ENCODE measurements around the gene PGM3. TPM values are rescaled to one million over a fixed set of nuclear protein-coding genes. Genes with fewer than 3 reads are reported as not detected.
A peak's percentile ranks its signal among the peaks of the same experiment; 100 is the strongest.

PGM3 gene
- total RNA-seq, 1 donor from 2014 or later = 77.1 TPM

DNA sequence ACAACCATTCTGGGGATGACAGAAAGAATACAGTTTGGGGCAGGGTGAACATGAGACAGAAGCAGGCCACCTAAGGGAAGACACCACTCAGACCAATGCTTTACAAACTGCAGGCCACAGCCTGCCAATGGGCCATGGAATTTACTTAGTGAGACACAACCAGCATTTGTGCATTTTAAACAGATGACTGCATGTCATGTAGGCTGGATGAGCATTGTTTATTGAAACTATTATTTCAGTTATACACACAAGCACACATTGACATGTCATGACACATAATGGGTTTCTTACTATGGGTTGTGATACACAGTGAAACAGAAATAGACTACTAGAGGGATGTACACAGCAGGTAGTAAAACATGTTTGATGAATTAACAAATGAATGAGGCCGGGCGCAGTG is 8.0 kb downstream of the PGM3 start:
- H3K9me3 Mint-ChIP-seq (ENCODE audit: unreplicated experiment) = peaks cover 1% of the 10 kb centered on the region
- DNase-seq = no peak
- no peak overlapping the region for H3K27ac Mint-ChIP-seq (ENCODE audit: unreplicated experiment)
- TF ChIP-seq, protein P1, sequence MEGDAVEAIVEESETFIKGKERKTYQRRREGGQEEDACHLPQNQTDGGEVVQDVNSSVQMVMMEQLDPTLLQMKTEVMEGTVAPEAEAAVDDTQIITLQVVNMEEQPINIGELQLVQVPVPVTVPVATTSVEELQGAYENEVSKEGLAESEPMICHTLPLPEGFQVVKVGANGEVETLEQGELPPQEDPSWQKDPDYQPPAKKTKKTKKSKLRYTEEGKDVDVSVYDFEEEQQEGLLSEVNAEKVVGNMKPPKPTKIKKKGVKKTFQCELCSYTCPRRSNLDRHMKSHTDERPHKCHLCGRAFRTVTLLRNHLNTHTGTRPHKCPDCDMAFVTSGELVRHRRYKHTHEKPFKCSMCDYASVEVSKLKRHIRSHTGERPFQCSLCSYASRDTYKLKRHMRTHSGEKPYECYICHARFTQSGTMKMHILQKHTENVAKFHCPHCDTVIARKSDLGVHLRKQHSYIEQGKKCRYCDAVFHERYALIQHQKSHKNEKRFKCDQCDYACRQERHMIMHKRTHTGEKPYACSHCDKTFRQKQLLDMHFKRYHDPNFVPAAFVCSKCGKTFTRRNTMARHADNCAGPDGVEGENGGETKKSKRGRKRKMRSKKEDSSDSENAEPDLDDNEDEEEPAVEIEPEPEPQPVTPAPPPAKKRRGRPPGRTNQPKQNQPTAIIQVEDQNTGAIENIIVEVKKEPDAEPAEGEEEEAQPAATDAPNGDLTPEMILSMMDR (IDR thresholded peaks at IDR 0.05; ENCODE audit: partially characterized antibody, unreplicated experiment) = no peak
- H3K27me3 Mint-ChIP-seq (ENCODE audit: unreplicated experiment) = peaks cover 1% of the 10 kb centered on the region
- no peak overlapping the region for H3K4me3 Mint-ChIP-seq (ENCODE audit: unreplicated experiment)
- H3K36me3 Mint-ChIP-seq (ENCODE audit: unreplicated experiment) = no peaks in the 10 kb centered on the region
- H3K4me1 Mint-ChIP-seq (ENCODE audit: low read depth, unreplicated experiment) = no peaks in the 10 kb centered on the region

DNA sequence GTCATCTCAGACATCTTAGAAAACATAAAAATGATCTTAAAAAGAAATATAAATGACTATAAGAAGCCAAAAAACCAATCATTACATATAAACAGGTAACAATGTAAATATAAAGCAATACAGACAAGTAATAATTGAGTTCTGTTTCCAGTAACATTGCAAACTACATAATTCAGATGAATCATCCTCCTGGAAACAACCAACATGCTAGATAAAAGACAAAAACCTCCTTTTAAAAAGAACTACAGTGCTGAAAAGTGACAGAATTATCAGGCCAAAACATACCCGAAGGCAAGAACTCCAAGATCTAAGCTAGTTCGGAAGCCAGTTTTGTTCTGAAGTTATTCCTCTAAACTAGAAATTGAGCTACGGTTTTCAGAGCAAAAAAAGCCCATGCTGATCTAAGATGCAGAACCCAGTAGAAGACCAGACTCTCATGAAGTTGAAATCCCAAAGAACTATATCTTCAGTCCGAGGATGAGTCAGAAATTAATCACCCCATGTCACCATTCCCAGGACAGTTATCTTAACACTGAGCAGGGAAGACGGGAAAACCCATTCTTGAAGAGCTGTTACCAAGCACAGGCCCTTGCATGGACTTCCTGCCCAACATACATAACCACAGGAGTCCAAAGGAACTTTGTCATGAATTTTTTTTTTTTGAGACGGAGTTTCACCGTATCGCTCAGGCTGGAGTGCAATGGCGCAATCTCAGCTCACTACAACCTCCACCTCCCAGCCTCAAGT is 9.8 kb downstream of the PGM3 start:
- peaks cover 1% of the 10 kb centered on the region for H3K27me3 Mint-ChIP-seq (ENCODE audit: unreplicated experiment)
- no peaks in the 10 kb centered on the region for H3K4me1 Mint-ChIP-seq (ENCODE audit: low read depth, unreplicated experiment)
- TF ChIP-seq, protein P1 (IDR thresholded peaks at IDR 0.05; ENCODE audit: partially characterized antibody, unreplicated experiment) = no peak
- no peak overlapping the region for H3K27ac Mint-ChIP-seq (ENCODE audit: unreplicated experiment)
- H3K4me3 Mint-ChIP-seq (ENCODE audit: unreplicated experiment) = no peak overlapping the region
- DNase-seq = no peak
- H3K9me3 Mint-ChIP-seq (ENCODE audit: unreplicated experiment) = peaks cover 1% of the 10 kb centered on the region
- H3K36me3 Mint-ChIP-seq (ENCODE audit: unreplicated experiment) = no peaks in the 10 kb centered on the region

DNA sequence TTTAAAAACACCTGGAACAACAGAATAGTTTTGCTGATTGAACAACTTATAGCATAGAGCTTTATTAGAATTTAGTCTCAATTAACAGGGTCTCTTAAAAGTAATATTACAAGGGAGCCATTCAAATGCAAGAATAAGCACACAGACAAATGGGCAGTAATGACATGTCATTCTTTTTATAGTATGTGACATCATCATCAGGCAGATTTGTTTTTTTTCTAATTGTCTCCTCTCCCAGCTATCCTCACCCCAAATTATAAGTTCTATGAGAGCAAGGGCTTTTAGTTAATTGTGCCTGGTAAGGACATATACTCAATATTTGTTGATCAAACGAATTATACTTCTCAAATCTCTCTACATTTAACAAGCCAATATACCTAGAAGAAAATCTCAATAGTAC is 11.0 kb downstream of the PGM3 start:
- TF ChIP-seq, protein P1 (IDR thresholded peaks at IDR 0.05; ENCODE audit: partially characterized antibody, unreplicated experiment) = no peak
- Mint-ChIP-seq H3K36me3 (ENCODE audit: unreplicated experiment) (no peaks in the 10 kb centered on the region), H3K4me3 (ENCODE audit: unreplicated experiment) (no peak overlapping the region), H3K4me1 (ENCODE audit: low read depth, unreplicated experiment) (no peaks in the 10 kb centered on the region), H3K27ac (ENCODE audit: unreplicated experiment) (no peak overlapping the region), H3K27me3 (ENCODE audit: unreplicated experiment) (peaks cover 1% of the 10 kb centered on the region), H3K9me3 (ENCODE audit: unreplicated experiment) (peaks cover 1% of the 10 kb centered on the region)
- DNase-seq = no peak

DNA sequence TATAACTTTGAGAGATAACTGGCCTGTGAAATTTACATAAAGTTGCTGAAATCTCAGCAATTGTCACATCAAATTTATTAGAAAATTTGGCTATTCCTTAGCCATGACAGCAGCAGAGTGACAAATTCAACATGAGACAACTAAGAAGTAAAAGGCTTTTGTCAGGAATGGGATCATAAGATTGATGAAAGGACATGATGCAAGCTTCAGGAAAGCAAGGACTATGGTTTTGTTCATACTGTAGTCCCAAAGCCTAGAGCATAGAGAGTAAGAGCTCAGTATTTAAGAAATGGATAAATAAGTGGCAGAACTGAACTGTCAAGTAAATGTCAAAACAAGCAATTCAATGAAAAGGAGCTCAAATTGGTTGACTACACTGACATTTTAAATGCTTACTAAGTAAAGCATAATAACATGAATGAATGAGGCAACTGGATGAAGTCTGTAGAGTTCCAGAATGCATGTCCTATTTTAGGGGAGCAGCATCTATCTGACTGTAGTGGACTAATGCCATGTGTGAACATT is 12.6 kb downstream of the PGM3 start:
- DNase-seq = no peak
- peaks cover 3% of the 10 kb centered on the region for H3K9me3 Mint-ChIP-seq (ENCODE audit: unreplicated experiment)
- peaks cover 1% of the 10 kb centered on the region for H3K27me3 Mint-ChIP-seq (ENCODE audit: unreplicated experiment)
- H3K4me3 Mint-ChIP-seq (ENCODE audit: unreplicated experiment) = no peak overlapping the region
- no peaks in the 10 kb centered on the region for H3K36me3 Mint-ChIP-seq (ENCODE audit: unreplicated experiment)
- TF ChIP-seq, protein P1 (IDR thresholded peaks at IDR 0.05; ENCODE audit: partially characterized antibody, unreplicated experiment) = no peak
- H3K27ac Mint-ChIP-seq (ENCODE audit: unreplicated experiment) = no peak overlapping the region
- H3K4me1 Mint-ChIP-seq (ENCODE audit: low read depth, unreplicated experiment) = no peaks in the 10 kb centered on the region

DNA sequence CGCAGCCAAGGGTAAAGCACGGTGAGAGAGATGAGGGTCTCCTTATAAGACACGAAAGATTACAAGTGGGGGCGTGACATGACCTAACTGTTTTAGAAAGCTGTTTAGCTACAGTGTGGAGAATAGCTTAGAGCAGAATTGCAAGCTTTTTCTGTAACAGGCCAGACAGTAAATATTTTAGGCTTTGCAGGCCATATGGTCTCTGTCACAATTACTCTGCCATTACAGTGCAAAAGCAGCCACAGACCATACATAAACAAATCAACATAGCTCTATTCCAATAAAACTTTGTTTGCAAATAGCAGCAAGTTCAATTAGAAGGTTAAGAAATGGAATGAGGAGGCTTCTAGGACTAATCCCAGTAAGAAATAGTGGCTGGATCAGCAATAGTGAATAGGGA is 16.8 kb downstream of the PGM3 start:
- Mint-ChIP-seq H3K36me3 (ENCODE audit: unreplicated experiment) (no peaks in the 10 kb centered on the region), H3K27me3 (ENCODE audit: unreplicated experiment) (no peaks in the 10 kb centered on the region), H3K27ac (ENCODE audit: unreplicated experiment) (peak overlapping the region; percentile 22), H3K4me1 (ENCODE audit: low read depth, unreplicated experiment) (no peaks in the 10 kb centered on the region), H3K4me3 (ENCODE audit: unreplicated experiment) (no peak overlapping the region), H3K9me3 (ENCODE audit: unreplicated experiment) (peaks cover 2% of the 10 kb centered on the region)
- TF ChIP-seq, protein P1 (IDR thresholded peaks at IDR 0.05; ENCODE audit: partially characterized antibody, unreplicated experiment) = no peak
- no peak for DNase-seq
